Measurements from ENCODE around the gene CDH13.

CDH13 gene

GRCh38 chr16:83762992-83763358, 1136.2 kb downstream of the CDH13 start:
- Histone ChIP-seq H3K4me1 (ENCODE audit: control insufficient read depth, low read length) (no peaks in the 10 kb centered on the region), H3K4me3 (ENCODE audit: low read length) (no peak overlapping the region), H3K9me2 (replicated peaks; ENCODE audit: control insufficient read depth, low read length) (no peaks in the 10 kb centered on the region), H3K27ac (ENCODE audit: low read depth, low read length) (no peak overlapping the region), H4K20me1 (ENCODE audit: control insufficient read depth, insufficient read depth, low read depth, low read length) (no peaks in the 10 kb centered on the region), H3F3A (ENCODE audit: control insufficient read depth, insufficient read depth) (no peaks in the 10 kb centered on the region), H3K4me2 (ENCODE audit: low read length) (no peak overlapping the region), H3K9me3 (ENCODE audit: control insufficient read depth, insufficient read depth, low read length) (no peaks in the 10 kb centered on the region), H3K27me3 (ENCODE audit: control insufficient read depth, low read length) (no peaks in the 10 kb centered on the region), H3K79me2 (ENCODE audit: control insufficient read depth, low read length) (no peaks in the 10 kb centered on the region), H3K36me3 (ENCODE audit: control insufficient read depth, low read length) (no peaks in the 10 kb centered on the region)
- TF ChIP-seq, protein P1, sequence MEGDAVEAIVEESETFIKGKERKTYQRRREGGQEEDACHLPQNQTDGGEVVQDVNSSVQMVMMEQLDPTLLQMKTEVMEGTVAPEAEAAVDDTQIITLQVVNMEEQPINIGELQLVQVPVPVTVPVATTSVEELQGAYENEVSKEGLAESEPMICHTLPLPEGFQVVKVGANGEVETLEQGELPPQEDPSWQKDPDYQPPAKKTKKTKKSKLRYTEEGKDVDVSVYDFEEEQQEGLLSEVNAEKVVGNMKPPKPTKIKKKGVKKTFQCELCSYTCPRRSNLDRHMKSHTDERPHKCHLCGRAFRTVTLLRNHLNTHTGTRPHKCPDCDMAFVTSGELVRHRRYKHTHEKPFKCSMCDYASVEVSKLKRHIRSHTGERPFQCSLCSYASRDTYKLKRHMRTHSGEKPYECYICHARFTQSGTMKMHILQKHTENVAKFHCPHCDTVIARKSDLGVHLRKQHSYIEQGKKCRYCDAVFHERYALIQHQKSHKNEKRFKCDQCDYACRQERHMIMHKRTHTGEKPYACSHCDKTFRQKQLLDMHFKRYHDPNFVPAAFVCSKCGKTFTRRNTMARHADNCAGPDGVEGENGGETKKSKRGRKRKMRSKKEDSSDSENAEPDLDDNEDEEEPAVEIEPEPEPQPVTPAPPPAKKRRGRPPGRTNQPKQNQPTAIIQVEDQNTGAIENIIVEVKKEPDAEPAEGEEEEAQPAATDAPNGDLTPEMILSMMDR (IDR thresholded peaks at IDR 0.05; ENCODE audit: low read depth, low read length, poor library complexity, severe bottlenecking): no peak
- TF ChIP-seq EZH2phosphoT487 (IDR thresholded peaks at IDR 0.05; ENCODE audit: borderline replicate concordance, low read length): no peak

DNA sequence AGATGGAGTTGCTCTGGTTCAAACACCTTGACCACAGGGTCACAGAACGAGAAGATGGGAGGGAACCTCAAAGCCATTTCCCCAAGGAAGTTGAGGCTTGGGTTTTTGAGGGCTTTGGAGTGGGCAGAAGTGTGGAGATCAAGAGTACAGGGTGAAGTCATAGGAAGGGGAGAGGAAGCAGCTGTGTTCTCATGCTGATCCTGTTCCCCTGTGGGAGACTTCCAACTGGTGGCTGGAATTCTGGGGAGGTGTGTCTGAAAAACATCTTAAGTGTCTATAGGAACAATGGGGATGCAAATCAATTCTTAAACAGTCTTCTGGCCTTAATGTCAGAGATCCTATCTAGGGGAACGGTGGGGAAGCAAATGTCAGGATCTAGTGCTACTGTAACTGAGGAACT, 1142.2 kb downstream of the CDH13 start:
- Histone ChIP-seq H3K27ac (ENCODE audit: low read depth, low read length) (no peak overlapping the region), H3K27me3 (ENCODE audit: control insufficient read depth, low read length) (no peaks in the 10 kb centered on the region), H3K4me3 (ENCODE audit: low read length) (no peak overlapping the region)

DNA sequence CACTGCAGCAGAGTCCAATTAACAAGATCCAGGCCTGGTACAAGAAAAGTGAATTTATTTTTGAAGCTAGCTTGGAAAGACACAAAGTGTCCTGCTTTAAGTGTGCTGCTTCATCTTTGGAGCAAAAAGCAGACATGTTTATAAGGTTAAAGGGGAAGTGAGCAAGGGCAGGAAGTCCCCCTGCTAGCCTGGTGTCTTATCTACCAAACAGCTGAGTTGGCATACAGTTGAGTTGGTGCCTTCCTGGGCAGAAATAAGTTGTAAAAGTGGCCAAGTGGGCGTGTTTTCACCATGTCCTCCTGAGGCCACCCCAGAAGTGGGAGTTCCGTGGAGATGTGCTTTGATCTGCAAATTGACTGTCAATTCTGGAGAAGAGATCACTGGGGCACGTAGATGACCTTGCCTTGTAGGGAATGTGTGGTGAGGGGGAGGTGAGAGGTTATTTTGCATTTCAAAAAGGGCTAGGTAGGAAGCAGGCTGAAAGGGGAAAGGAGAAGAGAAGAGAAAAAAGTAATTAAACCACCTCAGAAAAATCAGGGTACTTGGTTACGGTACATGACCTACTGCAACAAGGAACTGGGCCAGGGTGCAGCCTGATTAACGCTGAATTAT, 1142.7 kb downstream of the CDH13 start:
- no peaks in the 10 kb centered on the region for H3K9me3 ChIP-seq (ENCODE audit: control insufficient read depth, insufficient read depth, low read length)
- H3K9me2 ChIP-seq (replicated peaks; ENCODE audit: control insufficient read depth, low read length): no peaks in the 10 kb centered on the region
- no peak overlapping the region for H3K27ac ChIP-seq (ENCODE audit: low read depth, low read length)
- H3K4me1 ChIP-seq (ENCODE audit: control insufficient read depth, low read length): no peaks in the 10 kb centered on the region
- no peaks in the 10 kb centered on the region for H3K27me3 ChIP-seq (ENCODE audit: control insufficient read depth, low read length)
- TF ChIP-seq, protein P1 (IDR thresholded peaks at IDR 0.05; ENCODE audit: low read depth, low read length, poor library complexity, severe bottlenecking): no peak
- TF ChIP-seq EZH2phosphoT487 (IDR thresholded peaks at IDR 0.05; ENCODE audit: borderline replicate concordance, low read length): no peak
- H4K20me1 ChIP-seq (ENCODE audit: control insufficient read depth, insufficient read depth, low read depth, low read length): no peaks in the 10 kb centered on the region
- H3F3A ChIP-seq (ENCODE audit: control insufficient read depth, insufficient read depth): no peaks in the 10 kb centered on the region
- no peak overlapping the region for H3K4me3 ChIP-seq (ENCODE audit: low read length)
- H3K79me2 ChIP-seq (ENCODE audit: control insufficient read depth, low read length): no peaks in the 10 kb centered on the region
- H3K36me3 ChIP-seq (ENCODE audit: control insufficient read depth, low read length): no peaks in the 10 kb centered on the region
- H3K4me2 ChIP-seq (ENCODE audit: low read length): no peak overlapping the region

More for the DNA sequence above, 1142.2 kb downstream of the CDH13 start:
- H3K4me1 ChIP-seq (ENCODE audit: control insufficient read depth, low read length): no peaks in the 10 kb centered on the region
- no peaks in the 10 kb centered on the region for H3F3A ChIP-seq (ENCODE audit: control insufficient read depth, insufficient read depth)
- no peaks in the 10 kb centered on the region for H3K9me3 ChIP-seq (ENCODE audit: control insufficient read depth, insufficient read depth, low read length)
- no peaks in the 10 kb centered on the region for H4K20me1 ChIP-seq (ENCODE audit: control insufficient read depth, insufficient read depth, low read depth, low read length)
- TF ChIP-seq, protein P1 (IDR thresholded peaks at IDR 0.05; ENCODE audit: low read depth, low read length, poor library complexity, severe bottlenecking): no peak
- no peak for TF ChIP-seq EZH2phosphoT487 (IDR thresholded peaks at IDR 0.05; ENCODE audit: borderline replicate concordance, low read length)
- H3K4me2 ChIP-seq (ENCODE audit: low read length): no peak overlapping the region
- no peaks in the 10 kb centered on the region for H3K79me2 ChIP-seq (ENCODE audit: control insufficient read depth, low read length)
- H3K36me3 ChIP-seq (ENCODE audit: control insufficient read depth, low read length): no peaks in the 10 kb centered on the region
- no peaks in the 10 kb centered on the region for H3K9me2 ChIP-seq (replicated peaks; ENCODE audit: control insufficient read depth, low read length)

Data from DOHH2 (cell line).